GM12891 (cell line): ENCODE data around the gene AOC2.

Experiments
- PAX5 ChIP-seq: IDR thresholded peaks from 2 replicates; pipeline ENCODE4 v1.6.1; 2011; ENCODE audit warnings: low read length, moderate library complexity, mild to moderate bottlenecking; ENCODE audit not compliant: insufficient read depth, severe bottlenecking
- POLR2A ChIP-seq: IDR thresholded peaks from 2 replicates; pipeline ENCODE4 v1.6.1; 2011; ENCODE audit warnings: low read depth, low read length, control low read depth
- POLR2AphosphoS5 ChIP-seq: IDR thresholded peaks from 2 replicates; pipeline ENCODE4 v1.6.1; 2011; ENCODE audit warnings: low read depth, low read length, control low read depth
- TAF1 ChIP-seq: IDR thresholded peaks from 2 replicates; pipeline ENCODE4 v1.6.1; 2011; ENCODE audit warnings: low read depth, low read length, control low read depth

DNA sequence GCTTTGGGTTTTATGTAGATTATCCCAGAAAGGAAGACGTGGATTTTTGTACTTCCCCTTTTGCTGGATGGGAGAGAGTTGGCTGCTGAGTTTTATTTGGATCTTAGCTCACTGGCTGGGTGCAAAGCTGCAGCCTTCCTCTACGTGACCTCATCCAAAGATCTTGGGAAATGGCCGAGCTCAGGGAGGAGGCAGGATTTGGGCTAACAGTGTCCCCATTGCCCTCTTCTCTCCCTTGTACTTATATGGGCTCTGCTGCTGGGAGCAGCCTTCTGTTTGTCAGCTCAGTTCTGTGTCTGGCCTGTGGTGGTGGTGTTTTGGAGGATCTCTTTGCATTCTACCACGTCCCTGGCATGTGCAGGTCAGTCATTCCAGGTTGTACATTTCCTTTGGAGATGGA lies 8.6 kb downstream of the AOC2 start:
- TF ChIP-seq POLR2A (no peak), POLR2AphosphoS5 (no peak), TAF1 (no peak), PAX5 (no peak)
